GM21737 (cell line): Measurements from ENCODE around the gene SLC39A6.
"Not testable (repeated sequence)": the region's sequence is repeated elsewhere in the genome, so short reads cannot be mapped to it uniquely, and the experiment has no call there.

Experiments used
- ATAC-seq: cut with Tn5 transposase; IDR thresholded peaks from one replicate; pipeline ENCODE4 v1.9.1; 2021; ENCODE audit warnings: mild to moderate bottlenecking, moderate library complexity; ENCODE audit not compliant: unreplicated experiment

SLC39A6 gene

GRCh38 chr18:36064809-36065079 lies 64.4 kb downstream of the SLC39A6 start:
- ATAC-seq: not testable (repeated sequence)

GRCh38 chr18:36064027-36064808 lies 64.9 kb downstream of the SLC39A6 start:
- no peak for ATAC-seq

GRCh38 chr18:36058674-36059073 lies 70.5 kb downstream of the SLC39A6 start:
- ATAC-seq: no peak
